NCI-H526 treated with DMSO at 0.1 percent for 48 hours (cell line): ENCODE data around the gene PFN1.
A peak's percentile ranks its signal among the peaks of the same experiment; 100 is the strongest.

Source experiments
- DNase-seq: peaks from one replicate; lab custom pipeline; 2025; lab: John Stamatoyannopoulos, UW

Gene PFN1

GRCh38 chr17:4896332-4897197 lies 51.8 kb downstream of the PFN1 start:
- no peak for DNase-seq

GRCh38 chr17:4895657-4896331 lies 52.5 kb downstream of the PFN1 start:
- DNase-seq, result peak; percentile 2
